Fibroblast of pulmonary artery (primary cell): Measurements from ENCODE around the gene SFTPA1.
"Not testable (repeated sequence)": the region's sequence is repeated elsewhere in the genome, so short reads cannot be mapped to it uniquely, and the experiment has no call there.

ENCODE experiments used
- DNase-seq: peaks from one replicate; pipeline ENCODE4 v3.0.0-alpha.2; 2010; ENCODE audit warnings: low read depth
- H3K4me3 ChIP-seq: replicated peaks from 2 replicates; pipeline ENCODE4 v1.5.1; 2011; ENCODE audit warnings: low read depth, mild to moderate bottlenecking, control low read depth, low read length, moderate library complexity
- CTCF ChIP-seq: IDR thresholded peaks from 2 replicates; pipeline ENCODE4 v1.5.1; 2011; ENCODE audit warnings: mild to moderate bottlenecking, control low read depth, low read length, inconsistent platforms; ENCODE audit errors: missing control alignments

The SFTPA1 gene

DNA sequence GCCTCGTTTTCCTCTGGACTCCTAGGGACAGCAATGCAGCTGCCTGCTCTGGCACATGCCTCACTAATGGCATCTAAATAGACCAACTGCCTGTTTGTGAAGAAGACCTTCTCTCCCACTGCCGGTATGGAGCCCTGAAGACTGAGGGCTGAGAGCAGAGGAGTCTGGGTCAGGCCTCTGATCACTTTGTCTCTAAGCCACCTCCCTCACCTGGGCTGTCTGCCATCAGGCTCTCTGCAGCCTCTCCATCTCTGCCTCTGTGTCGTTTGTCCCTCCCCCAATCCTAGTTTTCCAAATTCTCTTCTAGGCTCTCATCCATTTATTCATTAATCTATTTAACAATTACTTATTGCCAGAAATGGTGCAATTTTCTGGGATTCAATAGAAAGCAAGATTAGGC is 15.2 kb upstream of the SFTPA1 start:
- DNase-seq, result no peak
- no peak for TF ChIP-seq CTCF
- H3K4me3 ChIP-seq, result no peak overlapping the region

GRCh38 chr10:79599644-79600043 is 11.1 kb upstream of the SFTPA1 start:
- not testable (repeated sequence) for DNase-seq, H3K4me3 ChIP-seq

GRCh38 chr10:79601939-79602338 is 8.8 kb upstream of the SFTPA1 start:
- no peak overlapping the region for H3K4me3 ChIP-seq
- TF ChIP-seq CTCF, result no peak
- no peak for DNase-seq

DNA sequence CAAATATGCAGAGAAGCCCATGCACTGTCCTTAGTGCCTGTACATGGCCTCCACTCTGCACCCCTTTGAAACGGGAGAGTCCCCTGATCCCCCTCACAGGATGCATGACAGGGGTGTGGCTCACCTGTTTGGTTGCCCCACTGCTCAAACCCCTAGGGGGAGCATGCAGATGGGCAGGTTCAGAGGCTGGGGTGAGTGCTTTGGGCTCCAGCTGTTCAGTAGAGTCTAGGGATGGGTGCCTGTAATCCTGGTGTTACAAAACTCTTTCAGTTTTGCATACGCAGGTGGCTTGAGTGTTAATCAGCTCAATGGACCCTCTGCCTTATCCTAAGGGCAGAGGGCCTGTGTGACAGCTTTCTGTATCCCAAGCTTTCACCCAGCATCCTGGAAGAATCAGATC is 7.8 kb upstream of the SFTPA1 start:
- H3K4me3 ChIP-seq, result no peak overlapping the region
- DNase-seq, result no peak
- TF ChIP-seq CTCF, result no peak

- no peak for TF ChIP-seq CTCF
- no peak overlapping the region for H3K4me3 ChIP-seq
- no peak for DNase-seq
Observed at GRCh38 chr10:79604294-79604693, 6.4 kb upstream of the SFTPA1 start.

- no peak overlapping the region for H3K4me3 ChIP-seq
- no peak for DNase-seq
- no peak for TF ChIP-seq CTCF
Observed at GRCh38 chr10:79605308-79605707, 5.4 kb upstream of the SFTPA1 start.

DNA sequence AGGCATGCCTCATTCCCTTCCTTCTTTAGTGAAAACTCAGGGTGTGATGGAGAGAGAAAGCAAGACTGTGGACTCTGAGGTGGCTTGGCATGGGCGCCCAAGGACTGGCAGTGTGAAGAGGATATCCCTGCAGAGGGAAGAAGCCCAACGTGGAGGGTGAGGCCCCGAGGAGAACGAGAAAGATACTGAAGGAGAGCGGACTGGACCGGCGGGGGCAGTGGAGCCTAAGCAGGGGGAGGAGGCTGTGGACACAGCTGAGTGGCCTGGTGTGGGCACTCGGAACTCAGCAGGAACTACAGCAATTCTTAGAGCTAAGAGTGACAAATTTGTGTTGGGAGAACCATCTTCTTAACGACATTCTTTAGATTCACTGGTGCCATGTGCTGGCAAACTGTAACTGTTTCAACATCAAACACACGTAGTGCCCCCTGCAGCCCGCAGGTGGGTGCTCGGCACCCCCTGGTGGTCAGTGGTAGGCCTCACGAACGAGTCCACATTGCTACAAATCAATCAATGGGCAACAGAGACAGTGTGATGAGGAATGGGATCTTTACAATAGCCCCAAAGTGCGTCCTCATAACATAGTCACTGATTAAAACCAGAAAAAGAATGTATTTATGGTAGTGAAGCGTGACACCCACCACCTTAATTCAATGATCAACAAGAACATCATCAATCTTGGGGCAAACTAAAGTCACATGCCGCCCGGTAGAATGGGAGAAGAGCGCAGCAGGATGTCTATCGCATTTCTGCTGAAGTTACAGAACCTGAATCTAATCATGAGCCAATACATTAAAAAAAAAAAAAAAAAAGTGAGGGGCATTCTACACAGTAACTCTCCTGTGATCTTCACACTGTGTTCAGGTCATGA is 2.0 kb upstream of the SFTPA1 start:
- TF ChIP-seq CTCF, result peak; percentile 67
- no peak overlapping the region for H3K4me3 ChIP-seq
- peak; percentile 30 for DNase-seq

DNA sequence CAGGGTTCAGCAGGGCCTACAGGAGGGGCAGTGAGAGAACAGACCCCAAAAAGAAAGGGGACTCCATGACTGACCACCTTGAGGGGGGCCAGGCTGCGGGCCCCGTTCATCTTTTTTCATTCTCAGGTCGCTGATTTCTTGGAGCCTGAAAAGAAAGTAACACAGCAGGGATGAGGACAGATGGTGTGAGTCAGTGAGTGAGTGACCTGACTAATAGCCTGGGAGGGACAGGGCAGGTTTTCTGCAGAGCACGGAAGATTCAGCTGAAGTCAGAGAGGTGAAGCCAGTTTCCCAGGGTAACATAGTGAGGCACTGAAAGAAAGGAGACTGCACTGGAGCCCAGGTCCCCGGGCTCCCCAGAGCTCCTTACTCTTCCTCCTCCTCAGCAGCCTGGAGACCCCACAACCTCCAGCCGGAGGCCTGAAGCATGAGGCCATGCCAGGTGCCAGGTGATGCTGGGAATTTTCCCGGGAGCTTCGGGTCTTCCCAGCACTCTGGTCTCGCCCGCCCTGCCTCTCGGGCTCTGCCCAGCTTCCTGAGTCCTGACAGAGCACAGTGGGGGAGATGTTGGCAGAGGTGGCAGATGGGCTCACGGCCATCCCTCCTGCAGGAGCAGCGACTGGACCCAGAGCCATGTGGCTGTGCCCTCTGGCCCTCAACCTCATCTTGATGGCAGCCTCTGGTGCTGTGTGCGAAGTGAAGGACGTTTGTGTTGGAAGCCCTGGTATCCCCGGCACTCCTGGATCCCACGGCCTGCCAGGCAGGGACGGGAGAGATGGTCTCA is 646 bp downstream of the SFTPA1 start:
- not testable (repeated sequence) for DNase-seq, H3K4me3 ChIP-seq
